ENCODE data around the gene STXBP6.
A peak's percentile ranks its signal among the peaks of the same experiment; 100 is the strongest.

Gene STXBP6

GRCh38 chr14:24852312-24853060 is 197.5 kb downstream of the STXBP6 start:
- Histone ChIP-seq H3K27me3 (ENCODE audit: control insufficient read depth in 1 of 2, insufficient read depth in 1 of 2, low read length in 2 of 2) (no peaks in the 10 kb centered on the region), H3K14ac (ENCODE audit: low read length in 2 of 2) (no peak overlapping the region), H3K4me2 (ENCODE audit: low read length, poor library complexity, severe bottlenecking) (no peak overlapping the region), H2BK5ac (ENCODE audit: low read depth, low read length, poor library complexity, severe bottlenecking) (no peak overlapping the region), H3K18ac (ENCODE audit: low read depth in 1 of 2, low read length in 2 of 2) (no peak overlapping the region), H3K4ac (ENCODE audit: low read depth in 1 of 2, low read length in 2 of 2) (no peak overlapping the region), H2AFZ (ENCODE audit: low read depth, low read length) (no peak overlapping the region), H3K23ac (ENCODE audit: low read length in 2 of 2) (no peak overlapping the region), H4K91ac (ENCODE audit: low read length) (no peak overlapping the region), H2BK120ac (ENCODE audit: low read depth, low read length) (no peak overlapping the region), H4K8ac (ENCODE audit: low read length) (no peak overlapping the region), H3K9ac (ENCODE audit: low read length) (no peak overlapping the region), H2BK12ac (ENCODE audit: low read length in 2 of 2) (no peak overlapping the region), H2AK5ac (ENCODE audit: low read length, severe bottlenecking) (no peak overlapping the region), H3K79me1 (replicated peaks; ENCODE audit: low read length, poor library complexity, severe bottlenecking) (no peaks in the 10 kb centered on the region), H3K4me3 (ENCODE audit: insufficient read depth in 1 of 2, low read depth in 1 of 2, low read length in 2 of 2) (no peak overlapping the region), H3K36me3 (ENCODE audit: control insufficient read depth in 1 of 2, insufficient read depth in 2 of 2, low read depth in 1 of 2, low read length in 2 of 2) (peaks cover 0 to 24% of the 10 kb centered on the region in 2 experiments), H3K27ac (ENCODE audit: low read length, poor library complexity, severe bottlenecking) (no peak overlapping the region), H3K9me3 (ENCODE audit: control insufficient read depth, low read length) (no peaks in the 10 kb centered on the region), H2BK15ac (ENCODE audit: low read depth, poor library complexity, severe bottlenecking) (no peak overlapping the region), H3K4me1 (ENCODE audit: control insufficient read depth, insufficient read depth, low read depth, low read length) (no peaks in the 10 kb centered on the region)
- no peak for DNase-seq
- 86% methylated on average over 5 of the region's 6 CpGs for WGBS

GRCh38 chr14:24851837-24852236 is 198.1 kb downstream of the STXBP6 start:
- peak; percentile 37 for DNase-seq
- Histone ChIP-seq H3K9me3 (ENCODE audit: control insufficient read depth, low read length) (no peaks in the 10 kb centered on the region), H3K27ac (ENCODE audit: low read length, poor library complexity, severe bottlenecking) (no peak overlapping the region), H3K4me2 (ENCODE audit: low read length, poor library complexity, severe bottlenecking) (no peak overlapping the region), H2AK5ac (ENCODE audit: low read length, severe bottlenecking) (no peak overlapping the region), H3K4me3 (ENCODE audit: insufficient read depth in 1 of 2, low read depth in 1 of 2, low read length in 2 of 2) (no peak overlapping the region), H3K9ac (ENCODE audit: low read length) (no peak overlapping the region), H2BK5ac (ENCODE audit: low read depth, low read length, poor library complexity, severe bottlenecking) (no peak overlapping the region), H3K79me1 (replicated peaks; ENCODE audit: low read length, poor library complexity, severe bottlenecking) (no peaks in the 10 kb centered on the region), H4K91ac (ENCODE audit: low read length) (no peak overlapping the region), H3K4me1 (ENCODE audit: control insufficient read depth, insufficient read depth, low read depth, low read length) (no peaks in the 10 kb centered on the region), H2AFZ (ENCODE audit: low read depth, low read length) (no peak overlapping the region), H3K14ac (ENCODE audit: low read length in 2 of 2) (no peak overlapping the region), H3K27me3 (ENCODE audit: control insufficient read depth in 1 of 2, insufficient read depth in 1 of 2, low read length in 2 of 2) (no peaks in the 10 kb centered on the region), H3K23ac (ENCODE audit: low read length in 2 of 2) (no peak overlapping the region), H4K8ac (ENCODE audit: low read length) (no peak overlapping the region), H3K18ac (ENCODE audit: low read depth in 1 of 2, low read length in 2 of 2) (peak overlapping the region in 1 of 2 experiments; percentile 6), H2BK120ac (ENCODE audit: low read depth, low read length) (no peak overlapping the region), H3K36me3 (ENCODE audit: control insufficient read depth in 1 of 2, insufficient read depth in 2 of 2, low read depth in 1 of 2, low read length in 2 of 2) (peaks cover 0 to 24% of the 10 kb centered on the region in 2 experiments), H2BK12ac (ENCODE audit: low read length in 2 of 2) (no peak overlapping the region), H2BK15ac (ENCODE audit: low read depth, poor library complexity, severe bottlenecking) (no peak overlapping the region), H3K4ac (ENCODE audit: low read depth in 1 of 2, low read length in 2 of 2) (no peak overlapping the region)

GRCh38 chr14:24851406-24851805 is 198.5 kb downstream of the STXBP6 start:
- Histone ChIP-seq H2BK5ac (ENCODE audit: low read depth, low read length, poor library complexity, severe bottlenecking) (no peak overlapping the region), H3K27me3 (ENCODE audit: control insufficient read depth in 1 of 2, insufficient read depth in 1 of 2, low read length in 2 of 2) (no peaks in the 10 kb centered on the region), H3K9me3 (ENCODE audit: control insufficient read depth, low read length) (no peaks in the 10 kb centered on the region), H2BK120ac (ENCODE audit: low read depth, low read length) (no peak overlapping the region), H3K27ac (ENCODE audit: low read length, poor library complexity, severe bottlenecking) (no peak overlapping the region), H4K91ac (ENCODE audit: low read length) (no peak overlapping the region), H3K4ac (ENCODE audit: low read depth in 1 of 2, low read length in 2 of 2) (no peak overlapping the region), H3K4me3 (ENCODE audit: insufficient read depth in 1 of 2, low read depth in 1 of 2, low read length in 2 of 2) (no peak overlapping the region), H3K9ac (ENCODE audit: low read length) (no peak overlapping the region), H2BK15ac (ENCODE audit: low read depth, poor library complexity, severe bottlenecking) (no peak overlapping the region), H3K36me3 (ENCODE audit: control insufficient read depth in 1 of 2, insufficient read depth in 2 of 2, low read depth in 1 of 2, low read length in 2 of 2) (peaks cover 0 to 24% of the 10 kb centered on the region in 2 experiments), H2AFZ (ENCODE audit: low read depth, low read length) (no peak overlapping the region), H2BK12ac (ENCODE audit: low read length in 2 of 2) (no peak overlapping the region), H3K18ac (ENCODE audit: low read depth in 1 of 2, low read length in 2 of 2) (peak overlapping the region in 1 of 2 experiments; percentile 6), H3K23ac (ENCODE audit: low read length in 2 of 2) (no peak overlapping the region), H3K4me1 (ENCODE audit: control insufficient read depth, insufficient read depth, low read depth, low read length) (no peaks in the 10 kb centered on the region), H2AK5ac (ENCODE audit: low read length, severe bottlenecking) (no peak overlapping the region), H4K8ac (ENCODE audit: low read length) (no peak overlapping the region), H3K79me1 (replicated peaks; ENCODE audit: low read length, poor library complexity, severe bottlenecking) (no peaks in the 10 kb centered on the region), H3K14ac (ENCODE audit: low read length in 2 of 2) (no peak overlapping the region), H3K4me2 (ENCODE audit: low read length, poor library complexity, severe bottlenecking) (no peak overlapping the region)
- DNase-seq = no peak
- 87% methylated on average over 4 of the region's 4 CpGs for WGBS

DNA sequence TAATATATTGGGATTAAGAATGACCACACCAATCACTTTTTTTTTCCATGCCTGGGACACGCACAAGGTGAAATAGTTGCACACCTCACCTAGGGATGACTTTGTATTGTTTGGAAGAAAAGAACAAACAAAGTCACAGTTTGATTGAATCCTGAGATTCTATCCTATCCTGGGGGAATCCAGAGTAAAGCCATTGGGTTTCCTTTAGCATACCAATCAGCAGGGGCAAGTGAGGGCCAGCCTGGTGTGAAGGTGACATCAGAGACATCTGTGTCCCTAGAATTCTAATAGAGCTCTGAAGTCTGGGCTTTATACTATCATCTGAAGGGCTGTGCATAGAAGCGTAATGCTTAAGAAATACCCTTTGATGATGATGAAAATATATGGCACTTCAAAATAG is 199.9 kb downstream of the STXBP6 start:
- Histone ChIP-seq H2BK5ac (ENCODE audit: low read depth, low read length, poor library complexity, severe bottlenecking) (no peak overlapping the region), H2AK5ac (ENCODE audit: low read length, severe bottlenecking) (no peak overlapping the region), H4K8ac (ENCODE audit: low read length) (no peak overlapping the region), H2AFZ (ENCODE audit: low read depth, low read length) (no peak overlapping the region), H2BK120ac (ENCODE audit: low read depth, low read length) (no peak overlapping the region), H3K4ac (ENCODE audit: low read depth in 1 of 2, low read length in 2 of 2) (no peak overlapping the region), H2BK12ac (ENCODE audit: low read length in 2 of 2) (no peak overlapping the region), H3K9ac (ENCODE audit: low read length) (no peak overlapping the region), H3K4me3 (ENCODE audit: insufficient read depth in 1 of 2, low read depth in 1 of 2, low read length in 2 of 2) (no peak overlapping the region), H3K27me3 (ENCODE audit: control insufficient read depth in 1 of 2, insufficient read depth in 1 of 2, low read length in 2 of 2) (no peaks in the 10 kb centered on the region), H3K36me3 (ENCODE audit: control insufficient read depth in 1 of 2, insufficient read depth in 2 of 2, low read depth in 1 of 2, low read length in 2 of 2) (peaks cover 0 to 16% of the 10 kb centered on the region in 2 experiments), H3K14ac (ENCODE audit: low read length in 2 of 2) (no peak overlapping the region), H4K91ac (ENCODE audit: low read length) (no peak overlapping the region), H3K18ac (ENCODE audit: low read depth in 1 of 2, low read length in 2 of 2) (no peak overlapping the region), H3K4me2 (ENCODE audit: low read length, poor library complexity, severe bottlenecking) (no peak overlapping the region), H2BK15ac (ENCODE audit: low read depth, poor library complexity, severe bottlenecking) (no peak overlapping the region), H3K23ac (ENCODE audit: low read length in 2 of 2) (no peak overlapping the region), H3K79me1 (replicated peaks; ENCODE audit: low read length, poor library complexity, severe bottlenecking) (no peaks in the 10 kb centered on the region), H3K27ac (ENCODE audit: low read length, poor library complexity, severe bottlenecking) (no peak overlapping the region), H3K4me1 (ENCODE audit: control insufficient read depth, insufficient read depth, low read depth, low read length) (no peaks in the 10 kb centered on the region), H3K9me3 (ENCODE audit: control insufficient read depth, low read length) (no peaks in the 10 kb centered on the region)
- no peak for DNase-seq
- 100% methylated on average over 1 of the region's 2 CpGs for WGBS
